Breast epithelium (tissue), 3 donors: Measurements from ENCODE around the gene PLXNA4.

Experiments used
- POLR2A ChIP-seq: fragments of 450-650 bp; IDR thresholded peaks from one replicate; pipeline ENCODE4 v1.6.1; 2016; ENCODE audit warnings: antibody characterized with exemption, mild to moderate bottlenecking, moderate library complexity
- POLR2AphosphoS5 ChIP-seq, 3 donors: sonication (generic); formaldehyde crosslinking; IDR thresholded peaks; one replicate each; pipeline ENCODE4 v1.6.1; 2017; ENCODE audit warnings: antibody characterized with exemption in 3 of 3

- no peak for TF ChIP-seq POLR2A
- TF ChIP-seq POLR2AphosphoS5 (IDR thresholded peaks at IDR 0.05): no peak
Observed at GRCh38 chr7:132084776-132085388, 491.4 kb downstream of the PLXNA4 start.
